Measurements from ENCODE around the gene JAG2. TPM values are rescaled to one million over a fixed set of nuclear protein-coding genes. Genes with fewer than 3 reads are reported as not detected.
A peak's percentile ranks its signal among the peaks of the same experiment; 100 is the strongest.

The JAG2 gene
- total and polyA plus RNA-seq, 8 donors, result 10.1 to 34.2 (median 14.6) TPM

DNA sequence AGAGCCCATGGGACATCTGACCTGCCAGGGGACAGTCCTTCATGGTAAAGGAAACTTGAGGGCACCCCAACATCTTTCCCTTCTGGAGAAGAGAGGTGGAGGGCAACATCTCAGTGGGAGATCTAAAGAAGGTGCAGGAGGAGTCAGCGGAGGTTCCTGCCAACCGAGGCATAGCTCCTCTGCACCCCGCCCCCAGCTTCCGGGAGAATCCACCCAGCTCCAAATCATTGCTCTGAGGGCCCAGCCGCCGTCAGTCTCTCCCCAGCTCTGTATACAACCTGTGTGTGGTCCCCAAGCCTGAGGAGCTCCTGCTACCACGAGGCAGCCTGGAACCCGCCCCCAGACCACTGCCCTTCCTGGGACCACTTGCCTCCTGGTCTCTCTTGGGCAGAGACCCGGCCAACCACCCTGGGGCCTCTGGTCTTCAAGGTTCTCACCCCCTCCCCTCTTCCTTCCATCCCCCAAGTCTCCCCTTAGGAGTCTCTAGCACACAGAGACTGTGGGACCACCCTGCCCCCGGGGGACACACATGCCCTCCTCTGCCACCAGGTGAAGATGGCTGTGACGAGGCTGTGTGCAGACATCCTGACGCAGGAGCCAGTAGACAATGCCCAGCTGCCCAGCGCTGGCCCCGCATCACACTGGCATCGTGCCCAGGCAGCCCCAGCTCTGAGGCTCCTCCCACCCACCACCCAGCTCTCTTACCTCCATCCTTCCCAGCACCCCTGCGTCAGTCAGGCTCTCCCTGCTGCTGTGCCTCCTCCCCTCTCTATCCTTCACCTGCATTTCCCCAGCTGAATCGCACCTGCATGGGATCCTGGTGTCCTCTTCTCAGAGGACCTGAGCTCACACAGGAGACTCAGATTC is 25.6 kb upstream of the JAG2 start:
- ATAC-seq, result no peak
- intact Hi-C loops (cut with DNase I), result no loop called here
- H3K27ac ChIP-seq, result peak overlapping the region; percentile 73 to 81

DNA sequence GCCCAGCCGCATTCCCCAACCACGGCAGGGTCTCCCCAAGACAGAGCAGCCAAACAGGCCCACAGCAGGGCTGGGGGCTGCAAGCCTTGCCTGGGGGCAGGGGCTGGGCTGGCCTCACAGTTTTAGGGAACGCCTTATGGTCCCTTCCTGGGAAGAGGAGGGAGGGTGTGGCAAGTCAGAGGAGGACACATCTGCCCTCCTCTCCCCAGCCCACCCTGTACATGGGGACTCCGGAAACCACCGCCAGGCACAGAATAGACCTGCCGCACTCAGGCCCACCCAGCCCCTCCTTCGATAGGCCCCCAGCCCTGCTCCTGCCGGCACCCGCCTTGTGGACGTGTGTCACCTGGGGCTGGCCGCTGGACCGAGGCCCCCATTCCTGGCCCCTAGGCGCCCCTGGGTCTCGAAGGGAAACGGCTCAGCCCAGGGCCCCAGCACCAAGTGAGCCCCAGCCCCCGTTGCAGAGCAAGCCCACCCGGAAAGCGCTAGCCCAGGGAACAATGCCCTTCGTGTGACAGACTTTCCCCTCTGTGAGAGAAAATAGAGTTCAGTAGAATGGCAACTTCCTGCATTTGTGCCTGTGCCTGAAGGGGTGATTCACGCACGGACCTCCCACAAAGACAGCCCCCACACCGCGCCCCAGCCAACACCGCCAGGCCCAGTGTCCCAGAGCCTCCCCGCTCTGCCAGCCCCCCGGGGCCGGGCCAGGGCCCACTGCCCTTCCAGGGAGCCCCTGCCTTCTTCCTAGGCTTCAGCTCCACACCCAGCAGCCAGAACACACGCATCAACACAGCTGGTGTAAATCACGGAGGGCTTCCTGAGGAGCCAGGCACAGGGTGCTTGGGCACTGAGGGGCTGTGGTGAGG is 24.5 kb upstream of the JAG2 start:
- Histone ChIP-seq H3K4me3 (no peak overlapping the region), H3K36me3 (no peaks in the 10 kb centered on the region), H3K4me1 (peaks cover 20 to 57% of the 10 kb centered on the region in 2 donors), H3K27ac (peak overlapping the region; percentile 69 to 81), H3K9me3 (peaks cover 0 to 2% of the 10 kb centered on the region in 2 donors), H3K27me3 (peaks cover 21 to 67% of the 10 kb centered on the region in 2 donors)
- TF ChIP-seq, protein P1, sequence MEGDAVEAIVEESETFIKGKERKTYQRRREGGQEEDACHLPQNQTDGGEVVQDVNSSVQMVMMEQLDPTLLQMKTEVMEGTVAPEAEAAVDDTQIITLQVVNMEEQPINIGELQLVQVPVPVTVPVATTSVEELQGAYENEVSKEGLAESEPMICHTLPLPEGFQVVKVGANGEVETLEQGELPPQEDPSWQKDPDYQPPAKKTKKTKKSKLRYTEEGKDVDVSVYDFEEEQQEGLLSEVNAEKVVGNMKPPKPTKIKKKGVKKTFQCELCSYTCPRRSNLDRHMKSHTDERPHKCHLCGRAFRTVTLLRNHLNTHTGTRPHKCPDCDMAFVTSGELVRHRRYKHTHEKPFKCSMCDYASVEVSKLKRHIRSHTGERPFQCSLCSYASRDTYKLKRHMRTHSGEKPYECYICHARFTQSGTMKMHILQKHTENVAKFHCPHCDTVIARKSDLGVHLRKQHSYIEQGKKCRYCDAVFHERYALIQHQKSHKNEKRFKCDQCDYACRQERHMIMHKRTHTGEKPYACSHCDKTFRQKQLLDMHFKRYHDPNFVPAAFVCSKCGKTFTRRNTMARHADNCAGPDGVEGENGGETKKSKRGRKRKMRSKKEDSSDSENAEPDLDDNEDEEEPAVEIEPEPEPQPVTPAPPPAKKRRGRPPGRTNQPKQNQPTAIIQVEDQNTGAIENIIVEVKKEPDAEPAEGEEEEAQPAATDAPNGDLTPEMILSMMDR (IDR thresholded peaks at IDR 0.05), result no peak
- ATAC-seq (peak; percentile 13), DNase-seq (no peak)
- intact Hi-C loops (cut with DNase I), result no loop called here

More for the DNA sequence above, 25.6 kb upstream of the JAG2 start:
- Histone ChIP-seq H3K36me3 (no peaks in the 10 kb centered on the region), H3K9me3 (no peaks in the 10 kb centered on the region), H3K4me3 (no peak overlapping the region), H3K4me1 (peaks cover 20 to 67% of the 10 kb centered on the region in 2 donors), H3K27me3 (peaks cover 21 to 78% of the 10 kb centered on the region in 2 donors)
- peak in 1 of 4 donors; percentile 57 for DNase-seq
- TF ChIP-seq, protein P1 (IDR thresholded peaks at IDR 0.05), result no peak

- DNase-seq (no peak), ATAC-seq (peak; percentile 92)
- peaks cover 0 to 8% of the 10 kb centered on the region in 2 donors for H3K4me1 ChIP-seq
- H3K4me3 ChIP-seq, result no peak overlapping the region
- H3K27me3 ChIP-seq, result peaks cover 0 to 17% of the 10 kb centered on the region in 2 donors
- TF ChIP-seq, protein P1 (IDR thresholded peaks at IDR 0.05), result peak in 1 of 2 donors; percentile 30
- peaks cover 0 to 4% of the 10 kb centered on the region in 2 donors for H3K9me3 ChIP-seq
- intact Hi-C loops (cut with DNase I), result no loop called here
- no peak overlapping the region for H3K27ac ChIP-seq
- H3K36me3 ChIP-seq, result no peaks in the 10 kb centered on the region
These were observed 19.5 kb upstream of the JAG2 start for GRCh38 chr14:105187935-105188524.

DNA sequence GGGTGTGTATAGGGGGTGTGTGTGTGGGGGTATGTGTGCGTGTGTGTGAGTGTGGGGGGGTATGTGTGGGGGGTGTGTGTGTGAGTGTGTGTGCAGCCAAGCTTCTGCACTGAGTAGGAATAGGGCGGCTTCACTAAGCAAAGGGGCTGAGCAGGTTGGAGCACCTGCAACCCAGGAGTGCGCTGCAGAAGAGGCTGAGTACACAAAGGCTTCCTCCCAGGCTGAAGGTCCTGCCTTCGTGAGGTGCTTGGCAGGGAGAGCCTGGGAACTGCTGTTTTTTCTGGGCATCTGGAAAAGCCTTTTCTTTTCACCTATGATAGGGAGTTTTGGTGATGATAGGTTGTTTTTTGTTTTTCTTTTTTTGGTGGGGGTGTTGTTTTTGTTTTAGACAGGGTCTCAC is 18.5 kb upstream of the JAG2 start:
- intact Hi-C loops (cut with DNase I), result no loop called here
- peak in 1 of 4 donors; percentile 72 for DNase-seq
- Histone ChIP-seq H3K4me3 (no peak overlapping the region), H3K4me1 (peaks cover 0 to 7% of the 10 kb centered on the region in 2 donors), H3K27ac (no peak overlapping the region), H3K36me3 (no peaks in the 10 kb centered on the region), H3K9me3 (peaks cover 0 to 4% of the 10 kb centered on the region in 2 donors), H3K27me3 (peaks cover 0 to 14% of the 10 kb centered on the region in 2 donors)
- peak; percentile 96 for ATAC-seq
- TF ChIP-seq, protein P1 (IDR thresholded peaks at IDR 0.05), result no peak
